Panc1 (cell line): ENCODE measurements around the gene DMAC2. TPM values are rescaled to one million over a fixed set of nuclear protein-coding genes. Genes with fewer than 3 reads are reported as not detected.

Source experiments
- ATAC-seq: fragments of 200-7000 bp; cut with Tn5 transposase; 2 replicates; pipeline ENCODE4 v1.9.1; 2020; ENCODE audit warnings: mild to moderate bottlenecking, moderate library complexity
- BruUV-seq: library from RNA; stranded (reverse); fragments of 400-500 nt; replicated peaks from 2 replicates; lab custom pipeline; 2021; lab: Mats Ljungman, UMichigan
- CTCF ChIA-PET: fragments of 300-600 bp; sonication (Branson Sonifier 250); formaldehyde crosslinking; loops from one replicate; lab custom pipeline; 2022; ENCODE audit warnings: antibody characterized with exemption; lab: Charles Lee
- POLR2A ChIA-PET: fragments of 300-600 bp; sonication (Branson Sonifier 250); formaldehyde crosslinking; loops from one replicate; lab custom pipeline; 2022; ENCODE audit warnings: antibody characterized with exemption; lab: Charles Lee
- DNase-seq: peaks from one replicate; pipeline ENCODE4 v3.0.0-alpha.2; 2010; ENCODE audit warnings: low read depth, low spot score
- H3K27ac ChIP-seq: 2 replicates; pipeline ENCODE4 v1.5.1; 2011; ENCODE audit warnings: mild to moderate bottlenecking, low read length, inconsistent platforms
- H3K27me3 ChIP-seq: fragments of 200-500 bp; sonication (Bioruptor generic); 2 replicates; pipeline ENCODE4 v1.6.0; 2014; ENCODE audit warnings: low read length, inconsistent platforms; ENCODE audit not compliant: control insufficient read depth, insufficient read depth
- H3K36me3 ChIP-seq: fragments of 200-500 bp; sonication (Bioruptor generic); 2 replicates; pipeline ENCODE4 v1.5.1; 2014; ENCODE audit warnings: inconsistent platforms, mild to moderate bottlenecking, low read length, moderate library complexity; ENCODE audit not compliant: control insufficient read depth, insufficient read depth
- H3K4me1 ChIP-seq: 2 replicates; pipeline ENCODE4 v1.5.1; 2011; ENCODE audit warnings: inconsistent platforms, mild to moderate bottlenecking, low read length, moderate library complexity; ENCODE audit not compliant: control insufficient read depth, insufficient read depth
- H3K4me3 ChIP-seq, 2 experiments: 2 replicates each; pipeline ENCODE4 v1.5.1; 2011 to 2012; ENCODE audit warnings: low read depth in 2 of 2, low read length in 2 of 2, mild to moderate bottlenecking in 2 of 2, inconsistent platforms in 1 of 2, moderate library complexity in 1 of 2
- H3K9me3 ChIP-seq: fragments of 200-500 bp; sonication (Bioruptor generic); 2 replicates; pipeline ENCODE4 v1.5.1; 2014; ENCODE audit warnings: low read depth, mild to moderate bottlenecking, inconsistent platforms, low read length, moderate library complexity; ENCODE audit not compliant: control insufficient read depth, insufficient read depth
- POLR2AphosphoS5 ChIP-seq: IDR thresholded peaks from 2 replicates; pipeline ENCODE4 v1.6.1; 2012; ENCODE audit warnings: mild to moderate bottlenecking, low read depth, low read length, moderate library complexity
- SIN3A ChIP-seq: IDR thresholded peaks from 2 replicates; pipeline ENCODE4 v1.6.1; 2012; ENCODE audit warnings: low read depth, mild to moderate bottlenecking, low read length, moderate library complexity, borderline replicate concordance; ENCODE audit not compliant: insufficient read depth
- TCF7L2 ChIP-seq: IDR thresholded peaks from 2 replicates; pipeline ENCODE4 v1.6.1; 2011; ENCODE audit warnings: mild to moderate bottlenecking, low read depth, low read length, inconsistent platforms
- in situ Hi-C: cut with HindIII; loops from 2 replicates; pipeline ENCODE4 v1.10.0; 2016; ENCODE audit warnings: low sequenced_read_pairs, low pct_unique_long_range_greater_than_20kb
- intact Hi-C: fragments of 100-400 bp; cut with micrococcal nuclease; formaldehyde crosslinking; loops from one replicate; pipeline ENCODE4 v1.10.0; 2022; ENCODE audit not compliant: unreplicated experiment
- total RNA-seq: library from RNA; stranded (reverse); gene quantifications from one replicate; pipeline ENCODE4 v1.2.1, GENCODE V29; 2021; ENCODE audit not compliant: unreplicated experiment
- TF ChIP-seq, protein P1 (sequence below), 2 experiments: IDR thresholded peaks; 2 replicates each; pipeline ENCODE4 v1.6.1; 2011 to 2012; ENCODE audit warnings: low read depth in 2 of 2, control low read depth in 1 of 2, low read length in 1 of 2, mild to moderate bottlenecking in 1 of 2, moderate library complexity in 1 of 2; ENCODE audit not compliant: insufficient read depth in 1 of 2
- TF ChIP-seq, protein P2 (sequence below): fragments of 450-650 bp; IDR thresholded peaks from 2 replicates; pipeline ENCODE4 v1.5.1; 2017; ENCODE audit warnings: mild to moderate bottlenecking

Gene DMAC2
- total RNA-seq, 1 experiment from 2014 or later, result 37.5 TPM

DNA sequence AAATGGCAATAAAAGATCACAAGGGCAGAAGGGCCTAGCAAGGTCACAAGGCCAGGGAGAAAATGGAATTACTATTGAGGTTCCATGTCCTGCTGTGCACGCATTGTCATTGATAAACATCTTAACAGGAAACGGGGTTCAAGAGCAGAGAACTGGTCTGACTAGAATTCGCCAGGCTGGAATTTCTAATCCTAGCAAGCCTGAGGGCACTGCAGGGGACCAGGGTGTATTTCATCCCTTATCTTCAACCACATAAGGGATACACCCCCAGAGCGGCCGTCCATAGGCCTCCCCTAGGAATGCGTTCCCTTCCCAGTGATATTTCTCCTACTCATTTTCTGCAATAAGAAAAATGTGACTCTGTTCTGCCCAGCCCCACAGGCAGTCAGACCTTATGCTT is 22.8 kb upstream of the DMAC2 start:
- BruUV-seq, result no TSS peak
- ChIA-PET POLR2A (no interaction called here), CTCF (no interaction called here)
- DNase-seq, result no peak
- H3K27ac ChIP-seq, result no peak overlapping the region
- peaks cover 10% of the 10 kb centered on the region for H3K27me3 ChIP-seq
- no peak overlapping the region for H3K4me3 ChIP-seq
- in situ Hi-C loops (no loop called here), intact Hi-C loops (loop anchor here (10.0 kb wide), 1 partner anchor 82 kb away; no protein-coding TSS in a partner anchor)
- TF ChIP-seq SIN3A (no peak), POLR2AphosphoS5 (no peak), TCF7L2 (no peak)
- TF ChIP-seq, protein P1, sequence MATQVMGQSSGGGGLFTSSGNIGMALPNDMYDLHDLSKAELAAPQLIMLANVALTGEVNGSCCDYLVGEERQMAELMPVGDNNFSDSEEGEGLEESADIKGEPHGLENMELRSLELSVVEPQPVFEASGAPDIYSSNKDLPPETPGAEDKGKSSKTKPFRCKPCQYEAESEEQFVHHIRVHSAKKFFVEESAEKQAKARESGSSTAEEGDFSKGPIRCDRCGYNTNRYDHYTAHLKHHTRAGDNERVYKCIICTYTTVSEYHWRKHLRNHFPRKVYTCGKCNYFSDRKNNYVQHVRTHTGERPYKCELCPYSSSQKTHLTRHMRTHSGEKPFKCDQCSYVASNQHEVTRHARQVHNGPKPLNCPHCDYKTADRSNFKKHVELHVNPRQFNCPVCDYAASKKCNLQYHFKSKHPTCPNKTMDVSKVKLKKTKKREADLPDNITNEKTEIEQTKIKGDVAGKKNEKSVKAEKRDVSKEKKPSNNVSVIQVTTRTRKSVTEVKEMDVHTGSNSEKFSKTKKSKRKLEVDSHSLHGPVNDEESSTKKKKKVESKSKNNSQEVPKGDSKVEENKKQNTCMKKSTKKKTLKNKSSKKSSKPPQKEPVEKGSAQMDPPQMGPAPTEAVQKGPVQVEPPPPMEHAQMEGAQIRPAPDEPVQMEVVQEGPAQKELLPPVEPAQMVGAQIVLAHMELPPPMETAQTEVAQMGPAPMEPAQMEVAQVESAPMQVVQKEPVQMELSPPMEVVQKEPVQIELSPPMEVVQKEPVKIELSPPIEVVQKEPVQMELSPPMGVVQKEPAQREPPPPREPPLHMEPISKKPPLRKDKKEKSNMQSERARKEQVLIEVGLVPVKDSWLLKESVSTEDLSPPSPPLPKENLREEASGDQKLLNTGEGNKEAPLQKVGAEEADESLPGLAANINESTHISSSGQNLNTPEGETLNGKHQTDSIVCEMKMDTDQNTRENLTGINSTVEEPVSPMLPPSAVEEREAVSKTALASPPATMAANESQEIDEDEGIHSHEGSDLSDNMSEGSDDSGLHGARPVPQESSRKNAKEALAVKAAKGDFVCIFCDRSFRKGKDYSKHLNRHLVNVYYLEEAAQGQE (IDR thresholded peaks at IDR 0.05; ENCODE audit: insufficient read depth in 1 of 2, low read depth in 2 of 2, low read length in 1 of 2), result no peak
- TF ChIP-seq, protein P2, sequence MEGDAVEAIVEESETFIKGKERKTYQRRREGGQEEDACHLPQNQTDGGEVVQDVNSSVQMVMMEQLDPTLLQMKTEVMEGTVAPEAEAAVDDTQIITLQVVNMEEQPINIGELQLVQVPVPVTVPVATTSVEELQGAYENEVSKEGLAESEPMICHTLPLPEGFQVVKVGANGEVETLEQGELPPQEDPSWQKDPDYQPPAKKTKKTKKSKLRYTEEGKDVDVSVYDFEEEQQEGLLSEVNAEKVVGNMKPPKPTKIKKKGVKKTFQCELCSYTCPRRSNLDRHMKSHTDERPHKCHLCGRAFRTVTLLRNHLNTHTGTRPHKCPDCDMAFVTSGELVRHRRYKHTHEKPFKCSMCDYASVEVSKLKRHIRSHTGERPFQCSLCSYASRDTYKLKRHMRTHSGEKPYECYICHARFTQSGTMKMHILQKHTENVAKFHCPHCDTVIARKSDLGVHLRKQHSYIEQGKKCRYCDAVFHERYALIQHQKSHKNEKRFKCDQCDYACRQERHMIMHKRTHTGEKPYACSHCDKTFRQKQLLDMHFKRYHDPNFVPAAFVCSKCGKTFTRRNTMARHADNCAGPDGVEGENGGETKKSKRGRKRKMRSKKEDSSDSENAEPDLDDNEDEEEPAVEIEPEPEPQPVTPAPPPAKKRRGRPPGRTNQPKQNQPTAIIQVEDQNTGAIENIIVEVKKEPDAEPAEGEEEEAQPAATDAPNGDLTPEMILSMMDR, result no peak
- H3K36me3 ChIP-seq, result no peaks in the 10 kb centered on the region
- no peaks in the 10 kb centered on the region for H3K9me3 ChIP-seq
- ATAC-seq, result no peak
- no peaks in the 10 kb centered on the region for H3K4me1 ChIP-seq

- CTCF ChIA-PET, result no interaction called here
- Histone ChIP-seq H3K9me3 (no peaks in the 10 kb centered on the region), H3K4me3 (no peak overlapping the region), H3K36me3 (no peaks in the 10 kb centered on the region), H3K27me3 (peaks cover 3% of the 10 kb centered on the region; the same call in 1 of the 2 replicates), H3K4me1 (no peaks in the 10 kb centered on the region), H3K27ac (no peak overlapping the region)
- TF ChIP-seq, protein P2, result no peak
- TF ChIP-seq SIN3A (no peak), TCF7L2 (no peak), POLR2AphosphoS5 (no peak)
- TF ChIP-seq, protein P1 (IDR thresholded peaks at IDR 0.05; ENCODE audit: insufficient read depth in 1 of 2, low read depth in 2 of 2, low read length in 1 of 2), result no peak
- POLR2A ChIA-PET, result no interaction called here
- intact Hi-C loops, result no loop called here
- no TSS peak for BruUV-seq
- DNase-seq (no peak), ATAC-seq (no peak)
- in situ Hi-C loops, result no loop called here
Measured at GRCh38 chr19:41457241-41457640, 17.5 kb upstream of the DMAC2 start.
